HG03060 (cell line): Measurements from ENCODE around the gene DCX.
"Not testable (repeated sequence)": the region's sequence is repeated elsewhere in the genome, so short reads cannot be mapped to it uniquely, and the experiment has no call there.

ENCODE experiments used
- ATAC-seq: cut with Tn5 transposase; IDR thresholded peaks from one replicate; pipeline ENCODE4 v1.9.1; 2021; ENCODE audit warnings: low read depth, moderate number of reproducible peaks; ENCODE audit not compliant: unreplicated experiment

The DCX gene

DNA sequence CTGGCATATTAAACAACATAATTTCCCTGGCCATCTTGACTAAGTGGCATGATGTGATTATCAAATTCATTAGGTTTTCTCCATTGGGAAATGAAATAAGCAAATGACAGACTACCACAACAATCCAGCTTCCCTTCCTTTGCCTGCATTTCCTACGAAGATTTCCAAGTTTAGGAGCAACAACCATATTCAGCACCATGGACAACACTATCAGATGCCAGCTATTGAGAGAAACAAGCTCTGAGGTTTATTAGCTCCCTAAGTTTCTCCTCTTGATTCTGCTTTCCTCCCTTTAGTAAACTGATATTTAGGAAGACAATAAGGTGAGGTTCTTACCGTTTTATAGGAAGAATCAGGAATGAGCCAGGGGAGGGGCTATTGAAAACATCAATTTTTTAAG lies 36.2 kb downstream of the DCX start:
- no peak for ATAC-seq

DNA sequence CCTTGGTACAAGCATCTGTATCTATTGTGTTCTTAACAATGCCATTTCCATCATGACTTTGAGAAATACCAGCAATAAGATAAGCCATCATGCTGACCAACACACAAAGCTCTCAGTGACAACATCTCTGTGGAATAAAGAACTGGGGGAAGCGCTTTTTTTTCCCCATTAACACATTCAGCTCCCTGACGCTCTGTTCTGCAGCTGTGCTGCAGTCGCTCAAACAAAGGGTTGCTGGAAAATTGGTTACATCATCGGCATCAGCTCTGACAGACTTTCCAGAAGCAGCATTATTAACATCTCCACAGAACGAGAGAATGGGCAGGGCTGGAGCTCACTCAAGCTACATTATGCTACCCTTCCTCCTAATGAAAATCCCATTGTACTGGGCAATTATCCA lies 39.9 kb downstream of the DCX start:
- no peak for ATAC-seq

DNA sequence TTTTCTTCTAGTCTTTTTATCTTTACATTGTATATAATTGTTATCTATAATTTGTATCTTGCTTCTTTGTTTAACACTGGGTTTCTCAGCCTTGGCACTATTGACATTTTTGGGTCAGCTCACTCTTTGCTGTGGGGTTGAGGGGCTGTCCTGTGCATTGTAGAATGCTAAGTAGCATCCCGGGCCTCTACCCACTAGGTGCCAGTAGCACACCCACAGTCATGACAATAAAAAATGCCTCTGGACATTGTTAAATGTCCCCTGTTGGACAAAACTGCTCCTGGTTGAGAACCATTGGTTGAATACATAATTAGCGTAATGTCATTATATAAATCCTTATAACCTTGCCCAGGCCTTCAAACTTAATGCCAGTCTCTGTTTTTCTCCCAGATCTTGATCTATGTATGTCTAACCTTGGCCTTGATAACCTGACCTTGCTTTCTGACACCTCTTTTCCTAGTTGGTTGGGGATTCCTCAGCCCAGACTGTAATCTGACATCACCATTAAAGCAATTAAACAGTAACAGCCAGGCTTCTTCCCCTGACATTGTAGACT lies 46.1 kb downstream of the DCX start:
- no peak for ATAC-seq

DNA sequence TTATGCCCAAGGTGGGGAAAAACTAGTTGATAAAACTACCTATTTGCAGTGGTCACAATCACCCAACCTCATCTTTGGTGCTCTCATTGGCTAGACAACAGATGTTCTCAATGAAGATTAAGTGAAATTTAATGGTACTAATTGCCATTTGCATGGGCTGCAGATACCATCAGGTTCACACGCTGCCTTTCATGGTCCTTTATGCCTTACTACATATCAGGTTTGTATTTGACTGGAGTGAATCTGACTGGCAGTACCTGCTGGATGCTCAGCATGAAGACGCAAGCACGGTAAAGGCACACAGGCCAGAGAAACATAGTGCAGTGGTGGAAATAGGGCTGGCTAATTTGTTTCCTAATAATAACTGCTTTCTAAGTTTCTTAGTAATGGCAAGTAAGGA lies 48.3 kb downstream of the DCX start:
- ATAC-seq = no peak

DNA sequence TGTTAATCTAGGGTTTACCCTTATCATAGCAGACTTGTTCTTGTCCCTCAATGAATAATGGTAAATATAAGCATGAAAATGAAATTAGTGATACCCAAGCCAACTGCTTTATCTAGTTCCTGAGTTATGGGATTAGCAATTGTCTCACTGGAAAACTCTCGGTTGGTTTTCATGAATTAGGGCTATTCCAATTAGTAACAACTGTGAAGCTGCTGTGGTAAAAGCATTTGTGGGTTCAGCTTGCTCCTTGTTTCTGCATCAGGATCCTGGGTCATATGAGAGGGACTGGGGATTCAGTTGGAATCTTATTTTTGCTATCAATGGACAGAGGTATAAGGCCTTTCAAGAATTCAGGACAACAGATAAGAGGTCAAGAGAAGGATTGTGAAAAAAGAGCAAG lies 50.2 kb downstream of the DCX start:
- no peak for ATAC-seq

DNA sequence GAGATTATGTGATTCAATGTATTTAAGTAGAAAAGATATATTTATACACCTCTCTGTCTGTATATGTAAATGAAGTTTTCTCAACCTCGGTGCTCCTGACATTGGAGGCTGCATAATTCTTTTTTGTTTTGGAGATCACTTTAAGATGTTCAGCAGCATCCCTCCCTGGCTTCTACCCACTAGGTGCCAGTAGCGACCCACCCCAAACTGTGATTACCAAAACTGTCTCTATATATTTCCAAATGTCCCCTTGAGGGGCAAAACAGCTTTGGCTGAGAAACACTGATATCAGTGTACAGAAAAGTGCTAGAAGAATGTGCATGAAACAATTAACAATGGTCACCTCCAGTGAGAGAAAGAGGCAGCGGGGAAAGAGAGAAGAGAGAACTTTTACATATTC lies 51.2 kb downstream of the DCX start:
- ATAC-seq = no peak

DNA sequence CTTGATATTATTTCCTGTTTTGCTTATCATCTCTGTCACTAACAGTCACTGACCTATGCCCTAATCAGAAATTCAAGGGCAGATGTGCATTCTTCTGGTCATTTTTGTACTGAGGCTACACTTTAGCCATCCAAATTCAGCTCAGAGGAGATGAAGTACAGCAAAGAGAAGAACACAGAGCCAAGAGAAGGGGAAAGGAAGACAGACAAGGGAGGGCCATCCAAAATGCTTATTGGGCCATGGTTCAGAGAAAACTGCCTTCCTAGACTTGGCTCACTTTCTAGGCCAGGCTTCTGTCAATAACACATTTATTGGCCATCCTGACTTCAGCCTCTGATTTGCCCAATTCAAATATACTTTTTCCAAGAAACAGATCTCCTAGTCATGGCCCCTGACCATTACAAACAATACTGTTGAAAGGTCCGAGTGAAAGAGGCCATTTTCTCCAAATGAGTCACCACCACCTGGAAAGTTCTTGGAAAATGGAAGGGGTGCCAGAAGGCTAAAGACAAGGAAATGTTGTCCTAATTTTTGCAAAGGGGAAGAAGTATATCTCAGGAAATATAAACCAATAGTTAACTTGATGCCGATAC lies 56.4 kb downstream of the DCX start:
- ATAC-seq = no peak

DNA sequence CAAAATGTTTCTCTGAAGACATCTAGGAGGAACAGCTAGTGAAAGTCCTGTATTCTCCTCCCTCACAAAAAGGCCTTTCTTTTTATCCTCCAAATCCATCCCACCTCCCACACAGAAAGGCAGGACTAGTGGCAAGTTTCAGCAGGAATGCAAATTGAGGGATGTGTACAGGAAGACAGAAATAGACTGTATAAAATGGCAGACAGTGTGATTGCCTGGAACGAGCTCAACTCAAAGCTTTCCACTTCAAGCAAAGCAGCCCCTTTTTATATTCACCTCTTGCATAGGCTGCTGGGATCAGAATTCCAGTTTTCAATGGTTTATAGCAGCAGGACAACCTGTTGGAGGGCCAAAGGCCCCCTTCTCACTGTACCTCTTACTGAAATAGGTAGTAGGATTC lies 57.5 kb downstream of the DCX start:
- no peak for ATAC-seq

DNA sequence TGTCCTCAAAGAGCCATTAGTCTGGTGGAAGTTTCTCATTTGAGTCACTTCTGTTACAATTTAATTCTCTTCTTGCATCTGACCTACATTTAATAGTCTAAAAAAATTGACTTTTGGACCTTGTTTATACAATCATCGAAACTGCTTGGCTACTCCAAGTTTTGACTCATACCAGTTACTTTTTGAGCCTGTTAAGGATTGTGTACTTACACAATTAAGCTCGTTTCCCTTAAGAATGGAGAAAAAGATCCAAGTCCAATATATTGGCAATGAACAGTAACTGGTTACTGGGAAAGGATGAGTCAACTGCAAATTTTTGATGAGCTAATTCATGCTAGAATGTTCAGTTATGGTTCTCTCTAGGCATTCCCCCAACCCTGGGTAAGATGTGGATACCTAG lies 58.2 kb downstream of the DCX start:
- ATAC-seq = no peak

DNA sequence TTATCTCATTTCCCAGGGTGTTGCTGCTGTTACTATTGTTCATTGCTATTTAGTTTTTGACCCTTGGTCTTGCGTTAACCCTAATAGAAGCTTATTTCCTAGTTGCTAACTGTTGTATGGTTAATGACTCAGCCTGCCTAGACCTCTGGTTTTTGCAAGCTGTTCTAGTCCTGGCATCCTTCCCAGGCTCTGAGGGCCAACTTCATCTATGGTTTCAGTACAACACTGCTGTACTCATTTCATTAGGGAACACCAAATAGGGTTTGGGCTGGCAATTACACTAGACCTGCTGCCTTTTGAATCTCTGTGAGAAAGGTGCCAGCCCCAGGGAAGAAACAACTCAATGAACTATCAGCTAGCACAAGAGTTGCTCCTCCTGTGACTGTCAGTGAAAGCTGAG lies 59.6 kb downstream of the DCX start:
- no peak for ATAC-seq

DNA sequence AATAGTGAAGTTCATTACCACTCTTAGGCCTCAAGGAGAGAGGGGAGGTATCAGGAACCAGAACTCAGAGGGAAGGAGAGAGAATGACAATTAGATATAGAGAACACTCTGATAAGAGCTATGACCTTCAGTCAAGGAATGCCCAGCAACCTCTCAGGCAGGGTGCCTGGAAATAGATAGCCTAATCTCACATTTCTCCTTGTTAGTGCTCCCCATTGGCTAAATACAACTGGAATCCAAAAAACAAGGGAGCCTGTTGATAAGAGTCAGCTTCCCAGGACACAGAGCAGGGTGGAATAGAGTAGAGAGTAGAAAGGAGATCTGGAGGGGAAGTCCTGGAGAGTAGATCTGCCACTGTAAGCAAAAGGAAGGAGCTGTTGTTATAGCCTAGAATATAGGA lies 62.1 kb downstream of the DCX start:
- ATAC-seq = no peak

DNA sequence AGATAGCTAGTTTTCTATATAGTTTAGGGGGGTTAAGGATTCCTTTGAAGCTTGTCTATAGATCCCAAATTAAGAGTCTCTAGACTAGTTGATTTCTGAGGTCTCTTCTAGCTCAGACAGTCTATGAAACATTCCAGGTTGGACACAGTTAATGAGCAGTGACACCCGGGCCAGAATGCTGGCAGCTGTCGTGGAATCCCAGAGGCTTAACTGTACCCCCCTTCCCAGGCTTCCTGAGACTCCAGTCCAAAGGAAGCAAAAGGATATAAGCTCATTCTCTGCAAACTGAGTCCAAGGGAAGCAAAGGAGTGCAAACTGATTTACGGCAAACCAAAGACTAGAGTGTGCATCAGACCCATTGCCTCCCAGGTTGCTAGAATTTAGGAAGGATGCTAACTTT lies 62.9 kb downstream of the DCX start:
- ATAC-seq = no peak

DNA sequence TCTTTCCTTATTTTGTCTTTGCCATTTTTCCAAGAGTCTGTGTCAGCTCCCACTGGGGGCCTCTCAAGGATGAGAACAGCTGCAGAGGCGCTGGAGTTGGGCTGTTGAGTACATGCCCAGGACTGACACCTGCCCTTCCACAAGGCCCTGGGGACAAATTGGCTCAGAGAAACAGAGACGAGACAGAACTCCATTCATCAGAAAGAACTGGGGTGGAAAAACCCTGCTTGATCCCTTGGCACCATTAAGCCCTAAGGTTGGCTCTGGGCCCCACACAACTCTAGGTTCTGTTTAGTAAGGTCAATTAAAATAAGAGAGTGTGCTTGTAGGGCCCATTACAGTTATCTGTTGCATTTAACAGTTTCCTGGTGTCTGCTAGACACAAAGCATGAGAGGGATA lies 63.6 kb downstream of the DCX start:
- no peak for ATAC-seq

DNA sequence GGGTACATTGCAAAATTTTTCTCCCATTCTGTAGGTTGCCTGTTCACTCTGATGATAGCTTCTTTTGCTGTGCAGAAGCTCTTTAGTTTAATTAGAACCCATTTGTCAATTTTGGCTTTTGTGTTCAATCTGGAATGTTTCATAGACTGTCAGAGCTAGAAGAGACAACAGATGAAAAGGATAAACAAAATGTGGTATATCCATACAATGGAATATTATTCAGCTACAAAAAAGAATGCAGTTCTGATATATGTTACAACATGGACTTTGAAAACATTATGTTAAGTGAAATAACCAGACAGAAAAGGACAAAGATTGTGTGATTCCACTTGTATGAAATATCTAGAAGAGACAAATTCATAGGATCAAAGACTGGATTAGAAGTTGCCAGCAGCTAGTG lies 65.8 kb downstream of the DCX start:
- ATAC-seq = not testable (repeated sequence)

DNA sequence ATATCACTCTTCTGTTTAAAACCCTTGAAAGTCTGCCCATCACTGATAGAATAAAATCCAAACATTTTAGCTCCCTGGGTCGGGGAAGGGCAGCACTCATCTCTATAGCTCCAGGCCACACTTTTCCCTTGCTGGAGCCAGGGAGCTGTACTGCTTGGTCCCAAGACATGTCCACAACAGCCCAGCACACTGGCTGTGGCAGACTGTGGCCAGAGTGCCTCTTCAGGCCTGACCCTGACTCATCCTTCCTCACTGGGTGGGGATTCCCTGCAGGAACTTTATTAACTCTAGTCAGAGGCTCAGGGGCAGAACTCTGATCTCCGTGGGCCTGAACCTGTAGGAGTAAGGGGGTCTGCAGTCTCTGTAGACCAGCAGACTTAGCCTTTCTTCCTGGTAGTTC lies 71.9 kb downstream of the DCX start:
- no peak for ATAC-seq

DNA sequence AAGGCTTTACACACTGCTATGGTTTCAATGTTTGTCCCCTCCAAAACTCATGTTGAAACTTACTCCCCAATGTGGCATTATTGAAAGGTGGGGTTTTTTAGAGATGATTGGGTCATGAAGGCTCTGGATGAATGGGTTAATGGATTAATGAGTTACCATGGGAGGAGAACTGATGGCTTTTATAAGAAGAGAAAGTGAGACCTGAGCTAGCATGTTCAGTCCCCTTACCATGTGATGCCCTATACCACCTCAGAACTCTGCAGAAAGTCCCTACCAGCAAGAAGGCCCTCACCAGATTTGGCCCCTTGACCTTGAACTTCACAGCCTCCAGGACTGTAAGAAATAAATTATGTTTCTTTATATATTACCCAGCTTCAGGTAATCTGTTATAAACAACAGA lies 72.8 kb downstream of the DCX start:
- ATAC-seq = no peak

DNA sequence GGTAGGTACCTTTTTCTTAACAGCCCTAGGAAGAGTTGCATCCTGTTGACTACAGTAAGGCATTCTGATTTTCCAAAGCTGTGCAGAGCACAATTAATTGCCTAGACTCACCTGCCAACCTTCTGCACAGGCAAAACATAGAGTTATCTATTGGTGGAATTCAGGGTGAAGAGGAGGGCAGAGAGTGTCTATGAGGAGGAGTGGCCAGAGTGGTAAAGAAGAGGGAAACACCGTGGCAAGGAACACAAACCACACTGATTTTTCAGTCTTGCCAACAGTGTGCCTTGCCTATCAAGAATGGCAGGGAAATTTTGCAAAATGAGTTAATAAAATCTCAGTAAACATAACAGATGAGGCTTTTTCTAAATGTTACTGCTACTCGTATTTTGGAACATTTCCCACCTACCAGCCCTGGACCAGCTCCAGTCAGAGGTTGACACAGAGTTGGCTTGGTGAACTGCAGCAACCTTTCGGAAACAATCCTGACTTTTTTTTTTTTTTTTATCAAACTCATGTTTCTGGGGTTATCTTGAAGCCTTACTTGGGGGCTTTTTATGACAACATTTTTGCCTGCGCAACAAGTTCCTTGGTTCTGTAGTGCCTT lies 73.8 kb downstream of the DCX start:
- no peak for ATAC-seq

DNA sequence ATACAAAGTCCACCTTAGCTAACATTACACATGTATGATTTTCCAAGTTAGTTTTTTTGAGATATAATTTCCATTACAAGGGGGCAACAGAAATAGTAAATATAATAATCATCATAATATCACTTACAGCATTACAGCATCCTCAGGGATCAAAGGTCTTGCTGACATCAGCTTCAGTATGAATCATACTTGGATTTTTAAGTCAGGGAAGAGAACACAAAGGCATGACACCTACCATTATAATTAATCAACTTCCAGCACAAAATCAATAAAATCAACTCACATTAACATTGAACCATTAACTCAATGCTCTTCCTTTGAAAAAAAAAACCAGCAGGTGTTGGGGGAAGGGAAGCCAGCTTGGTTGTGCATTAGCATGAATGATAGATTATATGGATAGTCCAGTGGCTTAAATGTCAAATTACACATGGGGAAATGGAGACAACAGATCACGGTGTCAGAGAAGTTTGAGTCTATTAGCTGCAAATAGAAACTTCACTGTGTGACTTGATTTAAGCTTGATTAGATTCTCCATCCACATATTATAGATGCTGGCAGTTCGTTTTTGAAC lies 74.8 kb downstream of the DCX start:
- no peak for ATAC-seq

DNA sequence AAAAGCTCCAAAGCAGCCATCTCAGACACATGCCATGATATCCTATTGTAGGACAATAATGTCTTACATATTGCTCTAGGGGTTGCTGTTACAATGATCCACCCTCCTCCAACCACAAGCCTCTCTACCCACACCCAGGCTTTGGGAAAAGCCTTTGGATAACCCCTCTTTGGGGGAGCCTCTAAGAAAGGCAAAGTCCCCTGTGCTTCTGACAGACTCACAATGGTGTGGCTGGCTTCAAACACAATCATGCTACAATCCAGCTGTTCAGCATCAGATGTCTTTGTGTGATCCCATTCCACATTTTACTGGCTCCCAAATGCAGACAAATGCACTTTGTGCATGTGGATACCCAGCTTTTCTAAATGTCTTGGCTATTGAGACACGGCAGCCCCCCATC lies 75.9 kb downstream of the DCX start:
- ATAC-seq = no peak

DNA sequence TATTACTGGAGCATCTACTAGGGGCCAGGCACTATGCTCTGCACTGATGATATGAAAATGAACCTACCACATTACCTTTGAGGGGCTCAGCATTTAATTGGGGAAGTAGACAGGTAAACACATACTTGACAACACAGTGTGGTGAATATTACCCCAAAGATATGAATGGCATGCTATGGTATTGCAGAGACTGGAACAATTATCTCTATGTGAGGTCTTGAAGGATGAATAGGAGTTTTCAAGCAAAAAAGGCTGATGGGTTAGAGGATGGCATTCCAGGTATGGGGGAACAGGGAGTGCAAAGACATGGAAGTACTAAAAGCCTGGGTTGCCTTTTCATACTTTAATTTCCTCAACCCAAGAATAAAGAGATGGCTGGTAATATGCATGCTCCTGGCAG lies 82.6 kb downstream of the DCX start:
- no peak for ATAC-seq

DNA sequence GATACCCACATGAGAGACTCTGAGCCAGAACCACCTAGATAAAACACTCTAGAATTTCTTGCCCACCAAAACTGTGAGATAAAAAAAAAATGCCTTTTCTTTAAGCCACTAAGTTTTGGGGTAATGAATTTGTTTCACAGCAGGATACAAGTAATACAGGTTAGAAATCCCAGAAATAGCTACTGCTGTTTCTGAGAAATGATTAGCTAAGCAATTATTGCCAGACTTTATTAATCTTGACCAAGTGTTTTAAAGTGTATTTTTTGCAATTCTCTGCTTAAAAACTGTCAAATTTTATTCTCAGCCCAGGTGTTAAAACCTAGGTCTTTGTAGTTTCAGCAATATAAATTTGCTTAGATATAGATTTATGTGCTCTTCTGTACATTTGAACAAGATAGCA lies 83.1 kb downstream of the DCX start:
- ATAC-seq = no peak

DNA sequence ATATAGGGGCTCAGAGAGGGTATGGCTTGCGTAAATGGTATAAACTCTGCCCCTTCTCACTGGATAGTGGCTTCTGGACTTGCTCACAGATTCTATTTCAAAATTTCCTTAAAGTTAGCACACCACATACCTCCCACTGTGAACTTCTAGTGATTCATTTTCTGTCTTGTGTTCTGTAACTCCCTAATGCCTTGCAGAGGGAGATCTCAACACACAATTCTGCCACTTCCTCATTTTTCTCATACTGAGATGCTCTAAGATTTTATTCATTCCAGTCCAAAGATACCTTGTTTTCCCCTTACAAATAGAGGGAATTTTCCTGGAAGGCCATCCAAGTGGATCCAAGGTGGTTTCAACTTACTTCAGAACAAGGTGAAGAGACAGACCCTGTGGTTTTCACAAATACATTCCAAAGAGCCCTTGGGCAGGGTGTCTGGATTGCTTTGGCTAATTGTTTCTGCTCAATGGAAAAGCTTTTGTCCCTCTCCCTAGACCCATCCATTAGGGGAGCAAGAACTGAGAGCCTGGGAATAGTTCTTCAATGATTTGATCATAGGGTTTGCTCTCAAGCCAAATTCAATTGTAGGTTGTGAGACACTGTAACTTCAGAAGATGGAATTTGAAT lies 89.6 kb downstream of the DCX start:
- no peak for ATAC-seq
